Right ventricle myocardium superior (tissue), 1 donor: Measurements from ENCODE around the gene BMAL1. TPM values are rescaled to one million over a fixed set of nuclear protein-coding genes. Genes with fewer than 3 reads are reported as not detected.

Experiments
- ATAC-seq: fragments of 200-7000 bp; cut with Tn5 transposase; one replicate; pipeline ENCODE4 v1.9.1; 2020; ENCODE audit warnings: mild to moderate bottlenecking; ENCODE audit not compliant: poor library complexity
- DNase-seq: peaks from one replicate; pipeline ENCODE4 v3.0.0-alpha.2; 2020
- intact Hi-C: fragments of 100-400 bp; cut with DNase I; formaldehyde crosslinking; loops from one replicate; pipeline ENCODE4 v1.11.2; 2022
- total RNA-seq: library from RNA; stranded (reverse); fragmentation: NEBNext Ultra II Directional; extraction: Animal tissue kit (Norgen Biotek cat#: 25700); gene quantifications from one replicate; pipeline ENCODE4 v1.2.1, GENCODE V29; 2021
- donor health status: DM: no; HTN: yes; CAD: no; lungs with severe emphysema.

BMAL1 gene
- total RNA-seq, 1 donor from 2014 or later, result 9.8 TPM

DNA sequence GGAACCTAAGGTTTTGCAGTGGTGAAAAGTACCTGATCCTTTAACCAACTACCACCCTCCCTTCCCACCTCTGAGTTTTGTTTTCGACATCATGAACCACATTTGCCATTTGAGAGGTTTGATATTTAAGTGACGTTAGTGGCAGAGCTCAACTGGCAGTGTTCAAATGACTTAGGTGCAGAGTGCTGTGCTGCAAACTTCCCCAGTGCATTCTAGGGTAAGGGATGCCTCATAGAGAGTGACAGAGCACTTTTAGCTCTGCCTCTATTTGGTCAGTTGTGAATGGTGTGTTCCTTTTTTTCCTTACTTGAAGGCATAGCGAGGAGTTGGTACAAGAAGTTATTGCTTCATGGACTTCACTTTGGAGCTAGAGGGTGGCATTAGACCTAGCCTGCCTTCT, 9.4 kb downstream of the BMAL1 start:
- intact Hi-C loops, result loop anchor here (10.0 kb wide), 1 partner anchor 48 kb away; no protein-coding TSS in a partner anchor
- no peak for DNase-seq
- ATAC-seq, result no peak

DNA sequence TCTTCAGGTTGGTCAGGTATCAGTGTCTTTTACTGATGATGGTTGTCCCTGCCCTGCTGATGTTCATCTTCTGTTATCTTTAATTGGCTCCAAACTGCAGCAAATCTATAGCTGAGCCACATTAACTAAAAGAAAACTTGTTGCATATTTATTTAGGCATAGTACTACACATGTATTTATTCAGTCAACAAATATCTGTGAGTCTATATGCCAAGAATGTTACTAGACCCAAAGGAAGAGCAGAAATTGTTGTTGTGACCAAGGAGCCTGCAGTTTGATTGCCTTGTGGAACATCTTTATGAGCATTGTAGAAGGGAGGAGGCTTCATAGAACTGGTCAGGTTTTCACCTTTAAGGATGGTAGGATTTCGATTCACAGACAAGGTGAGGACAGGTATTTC, 10.1 kb downstream of the BMAL1 start:
- no peak for DNase-seq
- no peak for ATAC-seq
- intact Hi-C loops, result loop anchor here (10.0 kb wide), 1 partner anchor 47 kb away; no protein-coding TSS in a partner anchor

DNA sequence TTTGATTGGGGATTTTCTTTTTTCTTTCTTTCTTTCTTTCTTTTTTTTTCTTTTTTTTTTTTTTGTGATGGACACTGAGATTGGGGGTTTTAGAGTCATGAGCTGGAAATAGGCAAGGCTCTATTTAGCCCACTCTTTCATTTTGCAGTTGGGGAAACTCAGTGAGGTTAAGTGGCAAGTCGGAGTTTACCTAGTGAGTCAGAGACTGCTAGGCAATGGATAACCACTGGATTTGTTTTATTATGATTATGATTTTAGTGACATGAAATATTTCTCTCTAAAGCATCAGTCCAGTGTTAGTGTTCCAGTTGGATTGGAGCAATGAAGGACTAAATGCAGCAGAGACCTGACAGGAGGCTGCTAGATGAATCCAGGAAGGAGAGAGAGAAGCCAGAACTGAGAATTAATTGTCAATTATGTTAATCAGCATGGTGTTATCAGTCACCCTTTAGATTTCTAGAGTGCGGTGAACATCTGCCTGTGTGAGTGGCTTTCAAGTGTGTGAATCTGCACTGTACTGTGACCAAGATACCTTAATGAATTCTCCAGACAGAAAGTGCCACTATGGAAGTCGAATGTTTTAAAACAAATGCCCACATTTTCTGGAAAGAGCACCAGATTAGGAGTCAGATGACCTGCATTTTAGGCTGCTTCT, 10.9 kb downstream of the BMAL1 start:
- ATAC-seq (no peak), DNase-seq (no peak)
- intact Hi-C loops, result loop anchor here (10.0 kb wide), 1 partner anchor 46 kb away; no protein-coding TSS in a partner anchor

- intact Hi-C loops, result loop anchor here (10.0 kb wide), 1 partner anchor 46 kb away; no protein-coding TSS in a partner anchor
- no peak for DNase-seq
- ATAC-seq, result no peak
These were observed 11.5 kb downstream of the BMAL1 start for GRCh38 chr11:13289081-13289480.

GRCh38 chr11:13290221-13290980, 12.8 kb downstream of the BMAL1 start:
- no peak for DNase-seq
- intact Hi-C loops, result no loop called here
- no peak for ATAC-seq

GRCh38 chr11:13291361-13291760, 13.8 kb downstream of the BMAL1 start:
- intact Hi-C loops, result no loop called here
- ATAC-seq (no peak), DNase-seq (no peak)

GRCh38 chr11:13291800-13292199, 14.2 kb downstream of the BMAL1 start:
- DNase-seq, result no peak
- ATAC-seq, result peak; percentile 51
- intact Hi-C loops, result no loop called here

- DNase-seq, result no peak
- intact Hi-C loops, result no loop called here
- ATAC-seq, result no peak
These were observed 15.4 kb downstream of the BMAL1 start for GRCh38 chr11:13292970-13293369.

DNA sequence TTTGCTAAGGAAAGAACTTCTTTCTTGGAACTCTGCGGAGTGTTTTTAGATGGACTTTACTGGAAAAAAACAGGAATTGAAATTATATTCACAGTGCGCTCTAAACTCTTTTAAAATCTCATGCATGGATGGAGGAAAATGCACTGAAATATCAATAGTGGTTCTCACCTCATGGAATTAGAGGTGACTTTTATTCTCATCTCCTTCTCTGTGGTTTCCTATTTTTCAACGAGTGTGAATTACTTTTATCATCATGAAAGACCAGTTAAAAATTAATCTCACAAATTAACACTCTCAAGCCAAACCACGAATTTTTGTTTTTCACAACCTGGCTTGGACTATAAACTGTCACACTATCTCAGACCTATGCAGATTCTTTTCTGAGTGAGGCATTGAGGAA, 16.6 kb downstream of the BMAL1 start:
- no peak for DNase-seq
- ATAC-seq, result no peak
- intact Hi-C loops, result no loop called here

GRCh38 chr11:13294771-13295579, 17.4 kb downstream of the BMAL1 start:
- ATAC-seq, result peak; percentile 44
- intact Hi-C loops, result no loop called here
- no peak for DNase-seq

DNA sequence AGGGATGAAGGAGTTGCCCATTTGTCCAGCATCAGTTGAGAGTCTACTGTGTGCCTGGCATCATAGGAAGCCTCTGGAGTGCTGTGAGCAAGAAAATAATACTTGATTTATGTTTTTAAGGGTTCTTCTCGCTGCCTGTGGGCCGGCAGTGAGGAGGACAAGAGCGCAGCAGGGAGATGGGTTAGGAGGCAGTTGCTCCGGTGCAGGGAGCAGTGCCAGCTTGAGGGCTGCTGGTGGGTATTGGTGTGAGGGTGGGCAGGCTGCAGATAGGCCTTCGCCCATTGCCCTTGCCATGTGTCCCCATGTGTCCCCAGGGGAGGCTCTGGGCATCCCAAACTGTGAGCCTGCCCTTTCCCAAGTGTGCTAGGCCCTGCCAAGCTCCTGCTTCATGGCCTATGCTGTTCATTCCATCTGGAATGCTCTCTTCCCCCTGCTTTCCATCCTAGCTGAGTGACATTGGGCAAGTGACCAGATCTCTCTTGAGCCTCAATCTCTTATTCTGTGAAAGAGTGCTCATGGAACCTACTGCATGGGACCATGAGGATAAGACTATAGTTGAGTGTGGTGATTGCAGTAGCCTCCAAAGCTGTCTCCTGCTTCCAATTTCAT, 19.8 kb downstream of the BMAL1 start:
- no peak for DNase-seq
- intact Hi-C loops, result no loop called here
- ATAC-seq, result peak; percentile 59

DNA sequence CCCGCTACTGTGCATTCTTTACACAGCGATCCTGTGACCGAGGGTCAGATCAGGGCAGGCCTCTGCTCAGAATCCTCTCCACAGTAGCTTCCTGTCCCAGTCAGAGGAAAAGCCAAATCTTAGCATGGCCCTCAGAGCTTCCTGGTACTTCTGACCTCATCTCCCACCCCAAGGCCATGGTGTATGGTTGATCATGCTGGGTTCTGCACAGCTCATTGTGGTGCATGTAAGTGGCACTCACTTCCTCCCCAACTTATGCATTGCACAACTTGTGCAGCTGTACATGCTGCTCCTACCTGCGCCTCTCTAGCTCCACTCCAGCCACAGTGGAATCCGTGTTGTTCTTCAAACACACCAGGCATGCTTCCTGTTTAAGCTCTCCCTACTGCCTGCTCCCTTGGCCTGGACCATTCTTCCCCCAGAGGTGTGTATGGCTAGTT, 20.3 kb downstream of the BMAL1 start:
- intact Hi-C loops, result no loop called here
- DNase-seq, result no peak
- ATAC-seq, result peak; percentile 60

- intact Hi-C loops, result no loop called here
- DNase-seq (no peak), ATAC-seq (no peak)
These were observed 21.2 kb downstream of the BMAL1 start for GRCh38 chr11:13298765-13299164.

DNA sequence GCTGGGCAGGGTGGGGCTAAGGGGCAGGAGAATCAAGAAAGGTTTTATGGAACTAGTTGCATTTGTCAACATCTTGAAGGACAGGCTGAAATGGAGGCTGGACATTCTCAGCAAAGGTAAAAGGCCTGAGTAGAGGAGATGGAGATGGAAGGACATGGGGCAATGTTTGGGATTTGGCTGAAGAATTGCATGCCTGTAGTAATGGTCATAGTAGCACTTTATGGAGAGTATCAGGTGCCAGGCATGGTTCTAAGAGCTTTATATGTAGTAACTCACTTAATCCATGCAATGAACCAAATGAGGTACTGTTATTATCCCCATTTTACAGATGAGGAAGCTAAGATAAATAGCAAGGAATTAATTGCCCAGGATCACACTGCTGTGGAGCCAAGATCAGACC, 23.9 kb downstream of the BMAL1 start:
- ATAC-seq (no peak), DNase-seq (no peak)
- intact Hi-C loops, result no loop called here

DNA sequence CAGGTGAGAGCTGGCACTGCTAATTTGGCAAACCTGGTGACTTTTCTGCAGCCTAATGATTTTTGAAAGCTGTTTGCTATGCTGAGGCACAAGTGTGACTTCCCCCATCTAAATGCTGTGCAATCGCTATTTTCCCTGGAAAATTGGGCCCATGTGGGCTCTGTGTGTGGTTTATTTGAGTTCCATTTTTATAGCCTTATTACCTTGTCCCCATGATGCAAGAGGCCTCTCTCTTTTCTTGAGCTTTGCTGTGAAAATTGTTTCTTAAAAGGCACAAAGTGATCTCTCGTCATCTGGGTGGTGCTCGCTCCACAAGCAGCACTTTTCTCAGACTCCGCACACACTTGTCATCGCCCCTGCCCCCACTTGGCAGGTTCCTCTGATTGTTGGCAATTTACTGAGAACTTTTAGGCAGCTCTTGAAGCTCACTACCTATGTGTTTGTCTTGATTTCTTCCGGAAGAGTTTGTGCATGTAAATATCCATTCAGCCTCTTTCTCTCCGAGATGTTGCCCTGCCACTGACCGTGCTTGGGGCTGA, 24.9 kb downstream of the BMAL1 start:
- intact Hi-C loops, result no loop called here
- ATAC-seq, result no peak
- DNase-seq, result no peak

- ATAC-seq (peak; percentile 24), DNase-seq (no peak)
- intact Hi-C loops, result no loop called here
These were observed 26.4 kb downstream of the BMAL1 start for GRCh38 chr11:13303668-13304649.

- ATAC-seq (peak; percentile 69), DNase-seq (peak; percentile 51)
These were observed 27.2 kb downstream of the BMAL1 start for GRCh38 chr11:13304655-13305335.

More at GRCh38 chr11:13304655-13305335, 27.2 kb downstream of the BMAL1 start:
- intact Hi-C loops, result no loop called here
